NCI-H2196 (cell line): Measurements from ENCODE around the gene BACH2.
"Not testable (repeated sequence)": the region's sequence is repeated elsewhere in the genome, so short reads cannot be mapped to it uniquely, and the experiment has no call there.

Experiments used
- DNase-seq: peaks from one replicate; lab custom pipeline; 2025; ENCODE audit not compliant: unreplicated experiment; lab: John Stamatoyannopoulos, UW

BACH2 gene

DNA sequence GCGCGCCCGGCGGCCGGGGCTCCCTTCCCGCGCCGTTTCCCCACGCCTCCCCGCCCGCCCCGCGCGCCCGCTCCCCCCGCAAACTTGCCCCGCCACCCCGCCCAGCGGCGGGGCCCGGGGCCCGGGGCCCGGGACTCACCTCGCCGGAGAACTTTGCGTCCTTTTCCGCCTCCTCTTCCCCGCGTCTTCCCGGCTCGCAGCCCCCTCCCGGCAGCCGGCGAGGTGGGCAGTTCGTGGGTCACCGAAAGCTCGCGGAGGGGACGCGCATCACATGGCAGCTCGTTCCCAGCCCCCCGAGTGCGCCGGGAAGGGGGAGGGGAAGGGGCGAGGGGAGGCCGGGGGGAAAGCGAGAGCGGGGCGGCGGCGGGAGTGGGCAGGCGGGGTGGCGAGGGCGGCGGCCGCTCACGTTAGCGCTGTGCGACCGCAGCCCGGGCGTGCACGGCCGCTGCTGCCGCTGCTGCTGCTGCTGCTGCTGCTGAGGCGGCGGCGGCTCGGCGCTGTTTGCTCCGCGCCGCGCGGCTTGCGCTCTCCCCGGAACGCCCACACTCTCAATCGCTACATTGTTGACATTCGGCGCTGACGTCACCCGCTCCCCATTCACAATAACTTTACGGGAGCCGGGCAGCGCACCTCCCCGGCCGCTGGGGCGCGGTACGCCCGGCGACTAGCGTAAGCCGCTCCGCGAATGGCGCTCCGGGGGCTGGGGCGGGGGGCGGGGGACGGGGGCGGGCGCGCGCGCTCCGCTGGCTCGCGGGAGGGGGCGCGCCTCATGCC lies at the start of gene BACH2:
TSS of gene BACH2 (minus strand) at position 503 of the 774 bp plus-strand sequence. CDS start 287,999 bp downstream, outside the sequence.
- peak; percentile 91 for DNase-seq

DNA sequence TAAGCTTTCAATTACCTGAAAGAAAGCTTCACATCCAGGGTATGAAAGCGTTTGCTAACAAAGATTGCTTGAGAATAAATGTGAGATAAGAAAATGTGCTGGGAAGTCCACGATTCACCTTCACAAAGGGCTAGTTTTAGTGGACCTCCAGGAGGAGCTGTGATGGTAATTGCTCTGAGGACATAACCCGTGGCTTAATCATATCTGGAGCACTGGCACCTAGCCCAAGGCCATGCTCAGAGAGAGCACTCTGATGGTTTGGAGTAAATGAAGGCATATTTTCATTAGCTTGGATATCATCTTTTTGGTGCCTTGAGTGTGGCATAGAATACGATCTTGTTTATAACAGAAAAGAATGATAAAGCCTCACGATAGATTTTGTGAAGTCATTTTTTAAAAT lies 46.9 kb upstream of the BACH2 start:
- DNase-seq, result no peak

DNA sequence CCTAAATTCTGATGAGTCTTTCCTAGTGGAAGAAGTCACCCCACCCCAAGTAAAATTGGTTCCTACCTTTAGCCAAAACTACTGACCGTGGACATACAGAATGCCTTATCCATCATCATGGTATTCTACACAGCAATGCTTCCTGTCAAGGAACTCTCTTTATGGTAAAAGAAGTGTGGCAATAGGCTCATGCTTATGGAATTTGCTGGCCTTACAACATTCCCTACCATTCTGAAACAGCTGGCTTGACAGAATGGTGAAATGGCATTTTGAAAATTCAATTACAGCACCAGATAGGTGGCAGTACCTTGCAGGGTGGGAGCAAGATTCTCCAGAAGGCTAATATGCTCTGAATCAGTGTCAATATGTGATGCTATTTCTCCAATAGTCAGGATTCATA lies 41.8 kb upstream of the BACH2 start:
- DNase-seq, result no peak

GRCh38 chr6:90336388-90336947 lies 39.8 kb upstream of the BACH2 start:
- no peak for DNase-seq

- DNase-seq, result no peak
Measured at GRCh38 chr6:90333928-90334327, 37.3 kb upstream of the BACH2 start.

GRCh38 chr6:90332978-90333543 lies 36.4 kb upstream of the BACH2 start:
- not testable (repeated sequence) for DNase-seq

DNA sequence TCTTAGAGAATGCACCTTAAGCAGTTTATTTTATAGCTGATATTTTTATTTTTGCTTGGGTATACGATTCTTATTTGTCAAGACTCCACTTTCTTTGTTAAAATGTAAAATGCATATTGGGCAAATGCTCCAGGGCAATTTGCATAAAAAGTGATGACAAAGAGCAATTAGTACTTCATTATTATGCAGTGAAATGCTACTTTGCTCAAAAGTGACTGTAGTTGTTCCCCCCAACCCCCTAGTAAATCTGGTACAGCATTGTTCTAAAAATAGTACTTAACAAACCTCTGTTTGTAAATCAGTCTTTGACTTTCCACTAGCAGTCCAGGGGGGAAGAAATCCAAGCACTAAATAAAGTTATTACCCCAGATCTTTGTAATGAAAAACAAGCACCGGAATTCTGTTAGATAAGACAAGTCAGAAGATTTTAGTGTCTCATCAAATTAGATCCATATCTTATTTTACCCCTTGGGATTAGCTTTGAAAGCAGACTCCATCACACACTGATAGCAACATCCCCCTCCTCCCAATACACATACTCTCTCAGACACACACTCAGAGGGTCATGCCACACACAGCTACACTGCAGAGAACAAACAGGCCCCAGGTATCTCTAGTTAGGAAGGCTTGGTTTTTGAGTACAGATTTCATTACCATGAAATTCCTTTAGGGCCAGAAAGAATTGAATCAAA lies 32.9 kb upstream of the BACH2 start:
- no peak for DNase-seq

GRCh38 chr6:90328004-90328403 lies 31.4 kb upstream of the BACH2 start:
- DNase-seq, result no peak

DNA sequence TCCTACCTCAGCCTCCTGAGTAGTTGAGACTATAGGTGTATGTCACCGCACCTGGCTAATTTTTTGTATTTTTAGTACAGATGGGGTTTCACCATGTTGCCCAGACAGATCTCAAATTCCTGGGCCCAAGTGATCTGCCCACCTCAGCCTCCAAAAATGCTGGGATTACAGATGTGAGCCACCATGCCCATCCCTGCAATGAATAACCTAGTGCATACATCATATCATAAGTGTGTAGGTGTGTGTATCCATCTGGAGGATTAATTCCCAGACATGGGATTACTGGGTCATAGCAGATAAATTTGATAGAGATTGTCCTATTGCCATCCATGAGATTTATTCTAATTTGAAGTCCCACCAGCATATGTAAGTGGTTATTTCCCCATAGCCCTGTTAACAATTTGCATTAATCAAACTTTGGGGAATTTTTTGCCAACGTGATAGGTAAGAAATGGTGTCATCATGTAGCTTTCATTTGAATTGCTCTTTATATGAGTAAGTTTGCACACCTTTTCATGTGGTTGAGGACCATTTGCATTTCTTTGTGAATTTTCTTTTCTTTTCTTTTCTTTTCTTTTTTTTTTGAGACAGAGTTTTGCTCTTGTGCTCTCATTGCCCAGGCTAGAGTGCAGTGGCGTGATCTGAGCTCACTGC lies 29.9 kb upstream of the BACH2 start:
- no peak for DNase-seq

- no peak for DNase-seq
Measured at GRCh38 chr6:90323706-90324105, 27.1 kb upstream of the BACH2 start.

GRCh38 chr6:90322976-90323474 lies 26.4 kb upstream of the BACH2 start:
- DNase-seq, result no peak

DNA sequence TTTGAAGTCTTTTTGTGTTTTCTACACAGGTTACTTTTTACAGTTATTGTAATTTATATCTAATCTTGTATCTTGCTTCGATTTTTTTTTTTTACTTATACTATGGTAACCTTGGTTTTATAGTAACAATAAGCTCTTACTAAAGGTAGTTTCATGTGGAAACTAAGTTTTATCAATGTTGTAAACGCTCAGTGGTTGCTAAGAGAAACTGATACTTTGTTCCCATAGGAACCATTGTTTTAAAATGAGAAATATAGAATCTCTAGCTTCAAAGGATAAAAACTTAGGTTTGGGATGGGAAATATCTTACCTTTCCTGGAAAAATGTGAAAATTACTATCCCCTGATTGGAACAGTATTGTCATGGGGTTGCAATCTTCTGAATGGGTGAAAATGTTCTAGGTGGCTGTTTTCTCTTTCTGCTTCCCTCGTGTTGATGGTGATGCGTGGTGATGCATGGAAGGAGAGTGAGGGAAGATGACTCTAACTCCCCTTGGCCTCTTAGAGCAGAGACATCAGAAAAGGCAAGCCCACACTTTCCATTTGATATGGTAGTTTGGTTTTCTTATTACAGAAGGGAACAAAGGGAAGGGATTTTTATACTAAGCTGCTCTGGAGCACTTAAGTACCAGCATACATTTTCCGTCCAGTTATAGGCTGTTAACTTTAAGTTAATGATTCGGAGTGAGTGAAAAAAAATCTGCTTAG lies 23.5 kb upstream of the BACH2 start:
- DNase-seq, result no peak

DNA sequence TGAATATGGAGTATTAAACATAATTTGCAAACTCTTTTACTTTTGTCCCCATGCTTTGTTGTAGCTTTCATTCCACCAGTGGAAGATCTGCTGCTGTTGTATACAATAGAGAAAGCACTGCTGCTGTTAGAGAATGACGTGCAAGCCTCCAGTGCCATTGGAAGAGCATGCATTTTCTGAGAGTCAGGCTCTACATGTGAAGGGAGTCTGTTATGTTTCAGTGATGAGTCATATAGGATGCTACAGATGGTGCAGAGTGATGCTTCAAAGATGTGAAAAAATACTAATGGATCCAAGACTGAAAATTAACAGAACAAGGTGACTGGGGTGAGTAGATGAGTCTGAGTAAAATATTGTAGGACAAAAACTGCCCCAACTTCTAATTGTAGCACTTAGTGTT lies 22.4 kb upstream of the BACH2 start:
- DNase-seq, result no peak

GRCh38 chr6:90315986-90316385 lies 19.3 kb upstream of the BACH2 start:
- no peak for DNase-seq

DNA sequence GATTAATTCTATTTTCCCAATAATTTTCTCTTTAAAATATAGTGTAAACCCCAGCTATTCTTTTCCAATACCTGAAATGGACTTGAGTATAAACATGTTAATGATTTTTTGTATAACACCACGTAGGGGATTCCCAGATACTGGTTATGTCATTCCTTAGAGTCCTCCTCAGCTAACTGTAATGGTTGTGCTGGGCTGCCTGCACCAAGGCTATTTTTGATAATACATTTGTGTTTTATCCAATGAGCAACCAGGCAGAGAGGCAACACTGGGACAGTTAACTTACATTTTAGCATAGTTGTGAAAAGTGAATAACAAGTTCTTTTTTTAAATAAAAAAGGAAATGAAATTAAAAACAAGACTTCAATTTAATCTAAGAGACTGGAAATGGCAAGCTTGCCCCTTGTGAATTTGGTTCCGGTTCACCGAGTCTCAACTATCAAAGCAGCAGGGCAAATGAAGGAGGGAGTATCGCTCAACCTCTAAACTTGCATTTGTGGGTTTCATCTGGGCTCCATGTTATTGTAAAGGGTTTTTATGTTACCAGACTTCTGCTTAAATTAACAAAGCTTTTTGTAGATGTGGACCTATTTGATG lies 18.8 kb upstream of the BACH2 start:
- no peak for DNase-seq

GRCh38 chr6:90314514-90314913 lies 17.9 kb upstream of the BACH2 start:
- no peak for DNase-seq

DNA sequence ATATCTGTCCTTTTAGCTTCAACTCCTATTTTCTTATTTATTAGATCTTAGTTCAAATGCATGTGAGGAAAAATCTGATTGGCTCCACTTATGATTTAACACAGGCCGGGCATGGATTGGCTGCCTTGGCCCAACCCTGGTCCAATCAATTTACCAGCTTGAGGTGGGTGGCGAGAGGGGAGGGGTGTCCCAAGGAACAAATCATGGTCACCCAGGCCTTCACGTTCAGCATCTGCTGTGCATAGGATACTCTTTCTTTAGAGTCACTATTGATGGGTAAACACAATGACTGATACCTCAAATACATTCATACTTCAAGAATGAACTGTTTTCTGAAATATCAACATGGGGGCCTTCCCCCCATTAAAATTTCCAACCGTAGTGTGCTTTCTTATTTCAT lies 14.9 kb upstream of the BACH2 start:
- DNase-seq, result no peak

GRCh38 chr6:90305800-90306448 lies 9.3 kb upstream of the BACH2 start:
- DNase-seq, result no peak

GRCh38 chr6:90304308-90304707 lies 7.7 kb upstream of the BACH2 start:
- DNase-seq, result no peak

DNA sequence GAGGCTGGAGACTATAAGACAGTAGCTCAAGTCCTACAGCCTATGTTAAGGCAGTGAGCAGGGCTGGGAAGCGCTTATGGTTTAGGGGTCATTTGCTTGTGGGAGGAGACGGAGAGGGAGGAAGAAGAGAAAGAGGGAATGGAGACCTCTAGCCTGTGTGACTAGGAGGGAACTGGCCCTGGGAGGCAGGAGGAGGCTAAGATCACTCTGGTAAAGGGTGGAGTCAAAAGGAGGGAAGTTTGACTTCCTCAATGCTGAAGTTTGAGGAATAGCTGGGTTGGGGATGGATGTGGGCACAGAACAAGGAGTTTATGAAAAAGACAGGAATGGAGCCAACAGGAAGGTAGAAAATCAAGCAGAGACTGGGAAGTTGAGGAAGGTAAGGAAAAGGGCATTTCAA lies 6.4 kb upstream of the BACH2 start:
- no peak for DNase-seq
